Putamen (tissue), 1 donor: ENCODE results near the gene SLC25A21.
"Not testable (repeated sequence)": the region's sequence is repeated elsewhere in the genome, so short reads cannot be mapped to it uniquely, and the experiment has no call there.

Experiments used
- DNase-seq: peaks from one replicate; pipeline ENCODE4 v3.0.0-alpha.2; 2016; ENCODE audit warnings: low spot score

SLC25A21 gene

DNA sequence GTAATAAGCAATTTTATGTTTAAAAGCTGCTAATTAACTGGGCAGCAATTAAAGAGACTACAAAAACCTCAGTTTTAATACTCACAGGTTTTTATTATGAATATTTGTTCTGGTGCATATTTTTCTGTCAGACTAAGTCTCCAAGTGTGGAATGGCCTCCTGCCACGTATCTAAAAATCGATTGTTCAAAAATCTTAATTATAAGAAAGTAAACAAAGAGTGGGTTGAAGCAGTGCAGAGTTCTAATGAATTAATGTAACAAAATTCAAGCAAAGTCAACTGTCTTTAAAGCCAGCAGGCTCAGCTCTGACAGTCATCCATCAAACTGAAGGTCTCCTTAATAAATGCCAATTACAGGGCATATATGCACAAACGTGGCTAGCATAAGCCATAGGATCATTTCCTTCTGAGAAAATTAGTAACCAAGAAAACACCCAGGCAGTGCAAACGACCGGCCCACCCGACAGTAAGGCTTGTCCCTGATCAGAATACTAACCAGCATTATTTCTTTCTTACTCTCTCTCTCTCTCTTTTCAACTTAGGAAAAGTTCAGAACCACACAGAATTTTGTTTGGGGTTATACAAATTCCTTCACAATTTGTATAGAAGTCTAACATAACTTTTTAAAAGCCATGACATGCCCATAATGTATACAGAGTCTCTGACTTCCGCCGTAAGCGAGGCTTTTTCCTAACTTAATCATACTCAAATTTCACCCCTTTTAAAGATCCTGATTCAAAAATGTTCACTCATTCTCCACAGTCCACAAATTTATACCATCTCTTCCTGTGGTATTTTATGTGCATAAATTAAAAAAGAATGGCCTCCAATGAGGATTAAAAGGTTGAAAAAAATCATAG is 83.8 kb downstream of the SLC25A21 start:
- no peak for DNase-seq

DNA sequence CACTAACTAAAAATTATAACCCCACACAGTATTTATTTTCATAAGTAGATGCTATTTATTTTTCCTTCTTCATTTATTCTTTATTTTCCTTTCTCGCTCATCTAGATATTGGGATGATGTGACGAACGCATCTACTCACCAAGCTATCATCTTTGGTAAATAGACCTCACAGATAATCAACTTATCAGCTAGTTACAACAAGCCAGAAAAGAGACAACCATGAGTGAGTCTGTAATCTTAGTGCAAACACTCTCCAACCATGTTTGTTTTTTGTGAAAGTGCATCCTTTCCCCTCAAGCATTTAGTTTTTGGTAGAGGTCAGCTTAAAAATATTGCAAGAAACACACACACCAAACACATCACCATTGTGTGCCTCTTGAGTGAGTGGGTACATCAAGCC is 84.9 kb downstream of the SLC25A21 start:
- DNase-seq, result no peak

DNA sequence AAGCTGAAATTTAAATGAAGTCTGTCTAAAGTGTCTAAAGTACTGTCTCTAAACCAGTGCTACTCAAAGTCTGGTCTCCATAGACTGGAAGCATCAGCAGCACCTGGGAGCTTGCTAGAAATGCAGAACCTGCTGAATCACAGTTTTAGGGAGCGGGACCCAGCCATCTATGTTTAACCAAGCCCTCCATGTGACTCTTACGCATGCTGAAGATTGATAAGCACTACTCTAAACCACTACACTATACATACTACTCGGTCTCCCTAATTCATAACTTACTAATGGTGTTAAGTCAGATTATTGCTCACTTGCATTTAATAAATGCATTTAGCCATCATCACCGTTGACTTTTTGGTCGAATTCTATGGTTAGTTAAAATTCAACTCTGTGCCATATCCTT is 88.8 kb downstream of the SLC25A21 start:
- DNase-seq, result no peak

DNA sequence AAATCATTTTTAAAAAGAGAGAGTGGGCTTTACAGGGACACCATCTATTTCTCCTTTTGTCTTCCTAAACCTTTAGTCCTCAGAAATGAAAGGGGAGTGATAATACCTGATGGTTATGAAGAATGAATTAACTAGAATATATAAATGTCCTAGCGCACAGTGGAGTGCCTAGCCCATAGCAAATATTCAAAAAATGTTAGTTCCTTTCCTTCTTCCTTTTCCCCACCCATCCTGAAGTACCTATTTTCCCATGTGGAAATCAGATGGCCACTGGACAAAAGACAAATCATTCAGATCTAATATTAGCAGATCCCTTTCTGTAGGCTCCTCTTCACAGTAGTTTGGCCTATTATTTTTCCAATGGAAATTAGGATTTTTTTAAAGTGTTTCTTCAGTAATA is 90.0 kb downstream of the SLC25A21 start:
- no peak for DNase-seq

DNA sequence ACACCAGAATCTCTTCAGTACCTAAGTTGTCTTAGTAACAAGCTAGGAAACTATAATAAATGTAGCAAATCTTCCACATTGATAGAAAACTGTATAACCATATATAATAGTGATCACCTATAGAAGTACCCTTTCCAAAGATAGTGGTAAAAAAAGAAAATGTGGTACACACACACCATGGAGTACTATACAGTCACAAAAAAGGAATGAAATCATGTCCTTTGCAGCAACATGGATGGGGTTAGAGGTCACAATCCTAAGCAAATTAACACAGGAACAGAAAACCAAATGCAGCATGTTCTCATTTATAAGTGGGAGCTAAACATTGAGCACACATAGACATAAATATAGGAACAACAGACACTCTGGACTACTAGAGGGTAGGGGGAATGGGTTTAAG is 90.5 kb downstream of the SLC25A21 start:
- DNase-seq, result no peak

DNA sequence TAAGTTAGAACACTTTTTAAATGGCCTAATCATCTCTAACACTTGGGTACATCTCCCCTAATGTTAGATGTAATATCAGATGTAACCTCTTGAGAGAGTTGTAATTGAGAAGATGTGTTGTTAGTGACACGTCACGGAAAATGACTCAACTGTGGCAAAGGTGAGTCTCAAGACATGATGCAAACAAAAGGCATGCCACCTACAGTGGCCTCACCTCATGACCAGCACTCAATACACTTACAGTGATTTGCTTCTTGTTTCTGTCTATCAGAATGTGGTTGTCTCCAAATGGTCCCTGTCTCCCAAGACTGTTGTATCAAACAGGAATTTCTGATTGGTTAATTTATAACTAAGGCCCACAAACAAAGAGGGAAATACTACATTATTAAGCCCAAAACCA is 91.2 kb downstream of the SLC25A21 start:
- no peak for DNase-seq

DNA sequence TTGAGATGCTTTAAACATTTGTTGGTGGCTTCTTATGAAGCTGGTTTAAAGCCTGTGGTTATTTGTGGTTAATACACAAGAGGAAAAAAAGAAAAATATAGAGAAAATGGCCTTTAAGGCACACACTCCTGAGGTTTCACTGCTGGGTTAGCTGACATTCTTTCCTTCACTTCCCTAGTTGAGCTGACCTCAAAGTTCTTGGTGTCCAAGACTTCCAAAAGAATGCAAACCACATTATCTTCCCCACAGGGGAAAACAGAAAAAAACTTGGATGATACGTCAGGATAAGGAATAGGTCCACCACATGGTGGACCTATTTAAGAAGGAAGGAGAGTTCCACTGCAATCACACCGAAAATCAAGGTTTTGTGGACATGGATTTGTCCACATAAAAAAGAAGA is 94.3 kb downstream of the SLC25A21 start:
- no peak for DNase-seq

DNA sequence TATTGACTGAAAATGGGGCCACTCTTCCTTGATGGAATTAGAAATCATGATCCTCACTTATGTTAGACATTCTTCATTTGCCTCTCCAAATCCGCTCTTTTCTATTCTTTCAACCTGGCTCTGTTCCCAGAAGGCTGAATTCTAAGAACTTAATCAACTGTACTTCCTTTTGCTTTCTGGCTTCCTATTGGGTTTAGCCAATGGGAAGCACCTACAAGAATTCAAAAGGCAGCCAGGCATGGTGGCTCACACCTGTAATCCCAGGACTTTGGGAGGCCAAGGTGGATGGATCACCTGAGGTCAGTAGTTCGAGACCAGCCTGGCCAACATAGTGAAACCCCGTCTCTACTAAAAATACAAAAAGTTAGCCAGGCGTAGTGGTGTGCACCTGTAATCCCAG is 98.1 kb downstream of the SLC25A21 start:
- not testable (repeated sequence) for DNase-seq

DNA sequence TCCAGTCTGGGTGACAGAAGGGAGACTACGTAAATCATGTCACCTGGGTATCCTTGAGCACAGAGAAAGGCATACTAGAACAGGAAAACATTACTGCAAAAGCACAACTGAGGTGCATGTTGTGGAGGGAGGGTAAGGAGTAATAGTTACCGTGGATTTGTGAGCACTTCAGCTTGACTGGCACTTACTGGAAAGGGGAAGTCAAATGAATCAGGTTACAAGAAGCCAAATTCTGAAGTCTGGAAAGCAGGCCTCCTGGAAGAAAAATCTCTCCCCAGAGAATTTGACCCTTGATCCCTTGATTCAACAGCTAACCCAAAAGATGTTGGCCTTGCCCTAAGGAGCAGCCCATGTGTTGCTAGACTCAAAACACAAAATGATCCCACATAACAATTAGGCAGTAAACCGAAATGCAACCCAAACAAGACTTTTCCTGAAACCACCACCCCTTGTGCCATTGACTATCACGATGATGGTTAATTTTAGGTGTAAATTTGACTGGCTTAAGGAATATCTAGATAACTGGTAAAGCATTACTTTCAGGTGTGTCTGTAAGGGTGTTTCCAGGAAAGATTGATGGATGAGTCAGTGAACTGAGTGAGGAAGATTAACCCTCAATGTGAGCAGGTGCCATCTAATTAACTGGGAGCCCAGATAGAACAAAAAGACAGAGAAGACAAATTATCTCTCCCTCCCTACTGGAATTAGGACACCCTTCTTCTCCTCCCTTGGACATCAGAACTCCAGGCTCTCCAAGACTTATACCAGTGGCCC is 108.8 kb downstream of the SLC25A21 start:
- no peak for DNase-seq

DNA sequence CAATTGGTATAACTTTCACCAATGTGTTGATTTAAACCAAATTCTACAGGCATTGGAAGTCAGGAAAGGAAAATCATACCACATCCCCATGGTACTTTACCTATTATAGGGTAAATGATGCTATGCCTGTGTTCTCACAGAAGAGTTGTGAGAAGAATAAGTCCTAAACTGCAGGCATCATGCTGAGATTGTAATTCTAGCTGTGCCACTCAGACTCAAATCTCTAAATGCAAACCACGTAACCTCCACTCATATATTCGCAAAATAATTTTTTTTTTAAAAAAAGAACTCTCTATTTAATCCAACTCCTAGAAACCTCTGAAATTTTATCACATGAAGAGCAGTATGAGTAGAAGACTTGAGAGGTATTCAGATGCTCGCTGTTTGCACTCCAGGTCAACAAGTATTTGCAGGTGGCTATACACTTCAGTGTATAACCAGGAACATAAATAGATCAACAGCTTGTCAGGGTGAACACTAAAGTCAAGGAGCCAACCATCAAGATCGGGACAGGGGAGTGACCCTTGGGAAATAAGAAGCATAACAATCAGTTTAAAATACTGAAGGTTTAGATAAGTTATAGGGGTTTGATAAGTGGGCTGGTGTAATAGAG is 110.1 kb downstream of the SLC25A21 start:
- DNase-seq, result no peak

DNA sequence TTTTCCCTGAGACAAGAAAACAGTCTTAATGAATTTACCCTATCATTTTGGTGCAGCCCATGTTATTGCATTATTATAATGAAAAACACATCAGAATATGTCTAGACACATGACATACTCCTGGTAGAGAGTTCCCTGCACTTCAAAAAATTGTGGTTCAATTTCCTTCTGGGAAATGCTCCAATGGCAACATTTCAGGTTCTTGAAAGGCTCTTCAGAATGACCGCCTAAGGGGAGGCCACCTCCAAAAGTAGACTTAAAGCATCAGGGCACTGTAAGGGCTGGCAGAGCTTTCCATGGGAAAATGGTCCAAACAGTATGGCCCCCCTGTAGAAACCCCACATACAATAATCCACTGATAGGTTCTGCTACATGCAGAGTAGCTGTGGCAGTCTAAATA is 110.7 kb downstream of the SLC25A21 start:
- no peak for DNase-seq

DNA sequence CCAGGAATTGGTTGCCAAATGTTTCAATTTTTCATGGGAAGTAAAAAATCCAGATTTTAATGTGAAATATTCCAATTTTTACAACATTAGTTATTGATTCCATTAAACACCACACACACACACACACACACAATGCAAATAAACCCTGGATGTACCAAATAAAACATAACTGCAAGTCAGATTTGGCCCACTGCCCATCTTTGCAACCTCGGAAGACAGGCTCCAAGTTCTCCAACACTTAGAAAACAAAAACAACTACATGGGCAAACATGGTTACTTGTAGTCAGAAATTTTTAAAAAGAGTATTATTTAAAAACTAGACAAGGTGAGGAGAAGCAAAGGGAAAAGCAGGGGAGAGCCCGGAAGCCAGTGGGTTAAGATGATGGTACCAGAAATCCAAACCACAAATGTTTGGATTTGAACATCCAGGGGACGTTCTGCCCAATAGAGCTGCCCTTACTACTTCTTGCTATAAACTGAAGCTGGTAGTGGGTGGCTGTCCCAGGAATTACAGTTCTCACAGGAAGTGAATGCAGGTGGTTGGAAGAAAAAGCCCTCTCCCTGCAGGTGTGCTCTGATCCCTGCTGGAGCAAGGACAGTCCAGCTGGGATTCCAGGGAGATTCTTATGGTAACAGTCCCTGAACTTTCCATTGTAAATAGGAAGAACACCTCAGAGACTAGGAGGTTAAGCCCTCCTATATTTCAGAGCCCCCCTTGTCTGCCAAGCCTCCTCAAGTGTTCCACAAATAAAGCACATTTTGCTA is 111.7 kb downstream of the SLC25A21 start:
- DNase-seq, result no peak

DNA sequence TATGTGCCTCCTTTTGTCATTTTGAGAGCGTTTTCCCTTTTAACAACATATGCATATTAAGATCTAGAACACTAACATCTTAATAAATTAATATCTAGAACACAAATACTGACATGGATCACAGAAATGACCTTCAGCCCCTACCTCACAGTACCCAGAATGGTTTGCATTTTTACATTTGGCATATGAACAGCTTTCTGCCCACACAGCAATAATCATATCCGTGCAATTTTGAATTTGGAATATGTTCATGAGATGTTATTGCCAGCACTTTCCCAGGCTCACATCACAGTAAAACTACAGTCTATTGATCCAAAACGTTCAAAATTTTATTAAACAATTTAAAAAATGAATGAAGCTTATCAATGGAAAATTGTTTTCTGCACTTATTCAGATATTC is 114.6 kb downstream of the SLC25A21 start:
- DNase-seq, result no peak

DNA sequence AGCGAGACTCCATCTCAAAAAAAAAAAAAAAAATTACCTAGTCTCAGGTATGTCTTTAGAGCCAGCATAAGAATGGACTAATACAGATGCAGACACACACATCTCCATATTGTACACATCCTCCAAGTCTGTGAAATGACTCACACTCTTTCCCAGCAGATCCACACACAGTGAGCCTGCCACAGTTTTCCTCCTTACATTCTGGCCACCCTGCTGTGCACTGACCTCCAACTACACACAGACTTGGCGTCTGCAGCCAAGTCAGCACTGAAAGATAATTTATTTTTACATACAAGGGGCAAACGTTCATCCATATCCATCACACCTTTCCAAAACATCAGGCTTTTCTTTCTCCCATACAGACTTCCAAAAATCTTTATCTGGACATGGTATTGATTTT is 115.9 kb downstream of the SLC25A21 start:
- no peak for DNase-seq

DNA sequence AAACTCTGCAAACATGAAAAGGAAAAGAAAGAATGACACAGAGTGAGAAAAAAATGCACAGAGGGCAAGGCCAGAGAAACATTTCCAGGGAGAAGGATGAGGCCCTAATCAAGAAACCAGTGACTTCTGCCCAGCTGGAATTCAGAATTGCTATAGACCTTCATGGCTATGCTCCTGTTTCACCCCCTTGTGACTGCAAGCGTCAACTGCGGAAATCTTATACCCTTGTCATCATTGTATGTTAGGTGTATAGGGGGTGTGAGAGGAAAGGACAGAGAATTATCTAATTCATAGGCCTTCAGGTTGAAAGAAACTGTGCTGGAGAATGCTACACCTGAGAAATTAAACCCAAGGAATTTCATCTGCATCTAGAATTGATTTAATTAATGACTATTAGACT is 117.5 kb downstream of the SLC25A21 start:
- DNase-seq, result no peak

DNA sequence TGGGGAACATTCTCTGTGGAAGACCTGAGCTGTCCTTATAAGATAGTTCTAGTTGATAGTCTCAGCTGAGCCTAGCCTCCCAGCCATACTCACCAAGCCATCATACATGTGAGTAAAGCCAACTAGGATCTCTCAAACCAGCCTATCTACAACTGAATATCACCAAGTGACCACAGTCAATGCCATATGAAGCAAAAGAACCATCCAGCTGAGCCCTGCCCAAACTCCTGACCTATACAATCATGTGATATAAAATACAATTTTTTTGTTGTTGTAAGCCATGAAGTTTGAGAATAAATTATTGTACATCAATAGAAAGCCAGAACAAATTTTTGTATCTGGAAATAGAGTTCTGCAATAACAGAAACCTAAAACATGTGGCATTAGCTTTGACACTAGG is 118.3 kb downstream of the SLC25A21 start:
- DNase-seq, result no peak

DNA sequence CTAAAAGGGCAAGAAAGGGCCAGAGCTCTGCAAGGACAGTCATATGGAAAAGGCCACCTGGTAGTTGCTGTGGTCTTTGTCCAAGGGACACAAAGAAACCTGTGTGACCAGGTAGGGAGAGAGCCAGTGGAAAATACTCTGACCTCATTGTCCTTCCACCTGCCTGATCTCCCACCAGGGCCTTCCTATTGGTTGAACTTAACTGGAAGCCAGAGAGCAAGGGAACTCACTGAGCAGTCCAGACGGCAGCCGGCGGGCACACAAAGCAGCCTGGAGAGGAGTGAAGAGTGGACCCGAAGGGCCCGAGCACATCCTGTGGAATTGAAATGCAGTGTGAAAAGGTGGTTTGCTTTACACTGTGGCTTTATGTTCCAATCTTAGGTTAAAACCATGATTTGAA is 120.7 kb downstream of the SLC25A21 start:
- DNase-seq, result no peak

DNA sequence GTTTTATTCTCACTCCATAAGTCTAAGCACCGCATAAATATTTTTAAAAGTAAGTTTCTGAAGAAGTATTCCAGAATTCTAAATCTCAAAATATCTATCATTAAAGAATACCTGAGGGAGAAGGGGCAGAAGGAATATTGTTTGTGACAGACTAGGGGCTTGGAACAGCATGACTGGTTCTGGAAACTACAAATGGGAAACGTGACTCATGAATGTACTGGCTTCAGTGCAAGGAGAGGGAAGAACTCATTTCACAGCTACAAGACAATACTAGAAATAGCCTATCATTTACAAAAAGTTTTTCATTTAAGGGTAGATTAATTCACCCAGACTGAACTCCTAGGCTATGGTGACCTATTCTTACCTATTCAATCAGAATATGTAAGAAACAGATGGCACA is 121.3 kb downstream of the SLC25A21 start:
- DNase-seq, result no peak

DNA sequence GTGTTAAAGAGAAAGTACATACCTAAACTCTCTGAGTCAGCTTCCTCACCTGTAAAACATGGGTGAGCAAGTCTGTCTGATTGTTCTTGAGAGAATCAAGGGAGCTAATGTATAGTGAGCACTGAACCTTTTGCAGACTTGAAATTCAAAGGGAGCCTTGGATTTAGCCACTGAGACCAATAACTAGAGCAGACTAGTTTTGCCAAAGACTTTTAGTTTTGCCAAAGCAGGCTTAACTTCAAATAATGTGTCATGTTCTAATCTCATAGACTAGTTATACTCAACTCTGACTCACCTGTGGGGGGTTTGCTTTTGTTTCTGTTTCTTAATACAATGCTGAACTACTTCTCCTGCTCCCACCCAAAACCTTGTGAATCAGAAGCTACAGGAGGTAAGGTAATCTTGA is 123.7 kb downstream of the SLC25A21 start:
- DNase-seq, result no peak

DNA sequence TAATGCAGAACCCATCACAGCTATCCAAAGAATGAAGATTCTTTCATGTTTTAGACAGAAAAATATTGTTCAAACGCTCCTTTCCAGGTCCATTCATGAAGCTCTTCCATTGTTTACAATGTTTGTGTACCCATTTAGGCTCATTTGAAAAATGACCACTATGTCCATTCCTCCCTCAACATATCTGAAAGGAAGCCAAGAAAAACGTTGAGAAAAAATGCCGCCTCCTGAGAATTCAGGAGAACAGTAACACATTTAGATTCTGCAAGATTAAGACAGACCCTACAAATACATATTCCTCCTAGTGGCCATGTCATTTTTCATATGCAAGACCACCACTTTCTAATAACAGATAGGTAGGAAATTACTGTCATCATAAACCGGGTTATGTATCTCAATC is 124.4 kb downstream of the SLC25A21 start:
- no peak for DNase-seq

DNA sequence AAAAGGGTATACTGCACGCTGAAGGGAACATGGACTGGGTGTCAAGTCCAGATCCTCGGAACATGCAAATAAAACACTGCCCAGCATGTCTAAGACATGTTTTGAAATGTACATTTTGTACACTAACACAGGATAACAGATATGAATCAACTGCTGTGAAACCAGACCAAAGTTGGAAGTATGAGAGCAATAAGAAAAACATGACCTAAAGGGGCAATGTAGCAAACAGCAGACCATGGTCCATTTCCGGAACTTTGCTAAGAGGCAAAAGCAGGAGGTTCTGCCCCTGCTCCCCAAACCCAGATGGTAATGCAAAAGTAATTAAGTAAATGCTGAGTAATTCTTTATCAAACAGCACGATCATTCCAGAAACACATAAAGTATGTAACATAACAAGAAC is 125.2 kb downstream of the SLC25A21 start:
- no peak for DNase-seq

DNA sequence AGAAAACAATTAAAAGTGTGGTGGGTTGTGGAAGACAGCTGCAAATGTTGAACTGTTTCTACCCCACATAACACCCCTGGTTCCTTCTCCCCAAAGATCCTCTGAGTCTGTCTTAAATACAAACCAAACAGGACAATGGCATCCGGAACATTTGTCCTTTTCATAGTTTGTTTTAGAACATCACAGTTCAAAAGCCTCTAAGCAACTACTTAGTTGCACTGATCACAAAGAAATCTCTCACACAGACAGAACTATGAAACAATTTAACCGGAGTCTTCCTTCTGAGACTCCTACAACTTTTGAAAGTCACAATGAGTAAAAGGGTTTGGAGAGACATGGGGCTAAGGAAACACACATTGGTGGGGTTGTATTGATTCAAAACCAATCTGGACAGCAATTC is 125.6 kb downstream of the SLC25A21 start:
- DNase-seq, result no peak
